Kidney (tissue), 14 donors: ENCODE results near the gene OR2H1. TPM values are rescaled to one million over a fixed set of nuclear protein-coding genes. Genes with fewer than 3 reads are reported as not detected.
"Not testable (repeated sequence)": the region's sequence is repeated elsewhere in the genome, so short reads cannot be mapped to it uniquely, and the experiment has no call there.

Experiments used
- DNase-seq, 5 donors: peaks; one replicate each; pipeline ENCODE4 v3.0.0-alpha.2; 2013 to 2020
- FAIRE-seq: peaks from 2 replicates; lab custom pipeline; 2012; peaks lifted over from hg19 to GRCh38; lab: Jason Lieb, UNC
- H3K27ac ChIP-seq, 2 donors: one replicate each; pipeline ENCODE4 v1.7.0; 2013; ENCODE audit warnings: low read depth in 2 of 2, low read length in 2 of 2, inconsistent platforms in 1 of 2
- H3K27me3 ChIP-seq: one replicate; pipeline ENCODE4 v1.7.1; 2013; ENCODE audit warnings: low read length, inconsistent platforms; ENCODE audit not compliant: control insufficient read depth, insufficient read depth
- H3K36me3 ChIP-seq, 3 donors: one replicate each; pipeline versions ENCODE4 v1.7.0 to v1.7.1; 2013; ENCODE audit warnings: low read length in 3 of 3, control low read depth in 1 of 3, inconsistent platforms in 1 of 3; ENCODE audit not compliant: insufficient read depth in 3 of 3, control insufficient read depth in 2 of 3
- H3K4me1 ChIP-seq, 3 donors: one replicate each; pipeline versions ENCODE4 v1.7.0 to v1.7.1; 2013; ENCODE audit warnings: low read length in 3 of 3, inconsistent platforms in 1 of 3, low read depth in 1 of 3; ENCODE audit not compliant: control insufficient read depth in 2 of 3, insufficient read depth in 2 of 3
- H3K4me3 ChIP-seq, 3 donors: one replicate each; pipeline versions ENCODE4 v1.7.0 to v1.8.1; 2013; ENCODE audit warnings: low read length in 3 of 3, control low read depth in 1 of 3, inconsistent platforms in 1 of 3
- H3K9ac ChIP-seq, 3 donors: one replicate each; pipeline versions ENCODE4 v1.7.0 to v1.7.1; 2013; ENCODE audit warnings: low read length in 3 of 3, control low read depth in 1 of 3, inconsistent platforms in 1 of 3
- H3K9me3 ChIP-seq, 3 donors: one replicate each; pipeline versions ENCODE4 v1.7.0 to v1.7.1; 2013; ENCODE audit warnings: low read length in 3 of 3, control low read depth in 1 of 3, inconsistent platforms in 1 of 3; ENCODE audit not compliant: control insufficient read depth in 2 of 3, insufficient read depth in 1 of 3
- intact Hi-C: fragments of 100-400 bp; cut with DNase I; formaldehyde crosslinking; loops from one replicate; pipeline ENCODE4 v1.11.1; 2022
- polyA plus RNA-seq: library from polyadenylated mRNA; stranded (reverse); fragments of 350-450 nt; fragmentation: Illumina TruSeq; extraction: RNeasy Lipid Tissue Mini Kit (QIAGEN cat#74804); gene quantifications from one replicate; pipeline ENCODE4 v1.2.3, GENCODE V29; 2014; ENCODE audit warnings: low read depth, low replicate concordance; ENCODE audit not compliant: insufficient read depth
- total RNA-seq: library from RNA; stranded (reverse); fragmentation: NEBNext Ultra II Directional; extraction: Animal tissue kit (Norgen Biotek cat#: 25700); gene quantifications from one replicate; pipeline ENCODE4 v1.2.1, GENCODE V29; 2021
- TF ChIP-seq, protein P1 (sequence below): IDR thresholded peaks from 3 replicates; pipeline ENCODE4 v1.5.1; 2012; ENCODE audit warnings: mild to moderate bottlenecking, moderate library complexity, borderline replicate concordance; ENCODE audit not compliant: insufficient read depth; ENCODE audit errors: extremely low read depth
- donor health status: control.
- donor health status: control.
- donor health status: control.
- donor health status: control.
- donor health status: control.
- donor health status: DM: yes; HTN: yes; CAD: no.
- donor health status: Normal renal cell carcinoma (clear cell type).

OR2H1 gene
- total and polyA plus RNA-seq, 2 donors from 2014 or later = not detected

GRCh38 chr6:29424168-29424567 lies 32.8 kb upstream of the OR2H1 start:
- H3K9ac ChIP-seq = no peak overlapping the region
- H3K4me1 ChIP-seq = no peaks in the 10 kb centered on the region
- H3K27ac ChIP-seq = no peak overlapping the region
- no peaks in the 10 kb centered on the region for H3K36me3 ChIP-seq
- DNase-seq = no peak
- intact Hi-C loops = no loop called here
- FAIRE-seq = no peak
- TF ChIP-seq, protein P1, sequence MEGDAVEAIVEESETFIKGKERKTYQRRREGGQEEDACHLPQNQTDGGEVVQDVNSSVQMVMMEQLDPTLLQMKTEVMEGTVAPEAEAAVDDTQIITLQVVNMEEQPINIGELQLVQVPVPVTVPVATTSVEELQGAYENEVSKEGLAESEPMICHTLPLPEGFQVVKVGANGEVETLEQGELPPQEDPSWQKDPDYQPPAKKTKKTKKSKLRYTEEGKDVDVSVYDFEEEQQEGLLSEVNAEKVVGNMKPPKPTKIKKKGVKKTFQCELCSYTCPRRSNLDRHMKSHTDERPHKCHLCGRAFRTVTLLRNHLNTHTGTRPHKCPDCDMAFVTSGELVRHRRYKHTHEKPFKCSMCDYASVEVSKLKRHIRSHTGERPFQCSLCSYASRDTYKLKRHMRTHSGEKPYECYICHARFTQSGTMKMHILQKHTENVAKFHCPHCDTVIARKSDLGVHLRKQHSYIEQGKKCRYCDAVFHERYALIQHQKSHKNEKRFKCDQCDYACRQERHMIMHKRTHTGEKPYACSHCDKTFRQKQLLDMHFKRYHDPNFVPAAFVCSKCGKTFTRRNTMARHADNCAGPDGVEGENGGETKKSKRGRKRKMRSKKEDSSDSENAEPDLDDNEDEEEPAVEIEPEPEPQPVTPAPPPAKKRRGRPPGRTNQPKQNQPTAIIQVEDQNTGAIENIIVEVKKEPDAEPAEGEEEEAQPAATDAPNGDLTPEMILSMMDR = no peak
- no peak overlapping the region for H3K4me3 ChIP-seq
- H3K9me3 ChIP-seq = peaks cover 0 to 5% (median 0%) of the 10 kb centered on the region in 3 donors
- H3K27me3 ChIP-seq = no peaks in the 10 kb centered on the region

DNA sequence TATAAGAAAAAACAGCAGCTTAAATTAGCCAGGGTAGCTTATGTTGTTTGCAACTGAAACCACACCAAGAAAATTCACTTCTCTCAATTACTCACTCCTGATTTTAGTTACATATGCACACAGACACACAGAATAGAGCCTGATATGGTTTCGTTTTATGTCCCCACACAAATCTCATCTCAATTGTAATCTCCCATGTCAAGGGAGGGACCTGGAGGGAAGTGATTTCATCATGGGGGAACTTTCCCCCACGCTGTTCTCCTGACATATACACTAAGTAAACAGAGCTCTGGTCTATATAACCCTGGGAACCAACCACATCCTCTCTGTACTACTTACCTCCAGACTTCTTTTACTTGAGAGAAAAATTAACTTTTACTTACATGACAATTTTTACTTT lies 32.4 kb upstream of the OR2H1 start:
- TF ChIP-seq, protein P1 = no peak
- DNase-seq (no peak), FAIRE-seq (no peak)
- intact Hi-C loops = no loop called here
- H3K27ac ChIP-seq = no peak overlapping the region
- H3K9me3 ChIP-seq = peaks cover 0 to 5% (median 0%) of the 10 kb centered on the region in 3 donors
- no peaks in the 10 kb centered on the region for H3K36me3 ChIP-seq
- H3K4me1 ChIP-seq = no peaks in the 10 kb centered on the region
- no peaks in the 10 kb centered on the region for H3K27me3 ChIP-seq
- H3K4me3 ChIP-seq = no peak overlapping the region
- H3K9ac ChIP-seq = no peak overlapping the region

DNA sequence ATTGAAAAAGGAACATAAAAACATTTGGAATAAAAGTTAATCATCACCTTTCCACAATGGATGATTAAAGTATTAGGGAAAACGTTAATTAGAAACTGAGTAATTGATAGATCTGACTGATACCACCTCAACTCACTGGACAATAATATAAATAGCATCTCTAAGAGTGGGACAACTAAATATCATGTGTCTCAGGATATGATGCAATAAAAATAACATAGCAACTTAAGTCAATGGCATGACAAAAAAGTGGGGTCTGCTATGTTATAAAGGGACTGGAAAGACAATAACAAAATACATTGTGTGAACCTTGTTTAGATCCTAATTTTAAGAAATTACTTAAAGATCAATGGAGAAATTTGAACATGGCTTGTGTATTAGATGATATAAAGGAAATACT lies 31.9 kb upstream of the OR2H1 start:
- TF ChIP-seq, protein P1 = no peak
- DNase-seq (no peak), FAIRE-seq (no peak)
- intact Hi-C loops = no loop called here
- Histone ChIP-seq H3K27ac (no peak overlapping the region), H3K4me3 (no peak overlapping the region), H3K9ac (no peak overlapping the region), H3K36me3 (no peaks in the 10 kb centered on the region), H3K27me3 (no peaks in the 10 kb centered on the region), H3K9me3 (peaks cover 0 to 5% (median 0%) of the 10 kb centered on the region in 3 donors), H3K4me1 (no peaks in the 10 kb centered on the region)

DNA sequence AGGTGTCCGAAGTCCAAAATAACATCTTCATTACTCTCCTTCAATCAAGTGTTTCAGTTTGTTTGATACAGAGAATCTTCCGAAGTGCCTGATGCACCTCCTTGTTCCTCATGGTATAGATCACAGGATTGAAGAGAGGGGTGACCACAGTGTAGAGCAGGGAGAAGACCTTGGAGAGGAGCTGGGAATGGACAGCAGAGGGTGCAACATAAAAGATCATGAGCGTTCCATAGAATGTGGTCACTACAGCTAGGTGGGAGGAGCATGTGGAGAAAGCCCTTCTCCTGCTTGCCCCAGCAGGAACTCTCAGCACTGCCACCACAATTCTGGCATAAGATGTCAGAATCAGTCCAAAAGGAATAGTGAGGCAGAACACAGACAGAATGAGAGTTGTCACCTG lies 30.3 kb upstream of the OR2H1 start:
- intact Hi-C loops = no loop called here
- Histone ChIP-seq H3K4me1 (no peaks in the 10 kb centered on the region), H3K36me3 (no peaks in the 10 kb centered on the region), H3K9me3 (no peaks in the 10 kb centered on the region), H3K27ac (no peak overlapping the region), H3K9ac (no peak overlapping the region), H3K27me3 (no peaks in the 10 kb centered on the region), H3K4me3 (no peak overlapping the region)
- no peak for FAIRE-seq
- DNase-seq = no peak
- TF ChIP-seq, protein P1 = no peak

DNA sequence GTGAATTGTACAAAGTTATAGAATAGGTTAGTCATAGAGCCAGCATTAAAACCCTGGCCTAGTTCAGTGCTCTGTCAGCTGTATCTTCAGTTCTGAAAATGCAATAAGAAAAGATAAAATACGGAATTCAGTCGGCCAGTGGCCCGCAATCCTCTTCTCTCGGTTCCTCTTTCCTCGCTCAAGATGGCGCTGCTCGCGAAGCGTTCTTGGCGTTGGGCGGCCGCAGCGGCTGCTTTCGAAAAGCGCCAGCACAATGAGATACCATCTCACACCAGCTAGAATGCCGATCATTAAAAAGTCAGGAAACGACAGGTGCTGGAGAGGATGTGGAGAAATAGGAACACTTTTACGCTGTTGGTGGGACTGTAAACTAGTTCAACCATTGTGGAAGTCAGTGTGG lies 20.2 kb upstream of the OR2H1 start:
- FAIRE-seq, H3K4me1 ChIP-seq, H3K9ac ChIP-seq, H3K4me3 ChIP-seq, intact Hi-C loops, H3K27me3 ChIP-seq, H3K36me3 ChIP-seq, H3K27ac ChIP-seq, H3K9me3 ChIP-seq, DNase-seq: not testable (repeated sequence)
